IMR-90 (cell line): ENCODE measurements around the gene GABRB3. TPM values are rescaled to one million over a fixed set of nuclear protein-coding genes. Genes with fewer than 3 reads are reported as not detected.

Source experiments
- polyA plus RNA-seq, 3 experiments: library from polyadenylated mRNA; depleted of rRNA; stranded (reverse); fragments of >200 nt; gene quantifications; 2 replicates each; pipeline ENCODE4 v1.2.3, GENCODE V29; 2012; ENCODE audit warnings: low replicate concordance in 1 of 3
- total RNA-seq: library from RNA; depleted of rRNA; stranded (reverse); fragments of >200 nt; gene quantifications from 2 replicates; pipeline ENCODE4 v1.2.3, GENCODE V29; 2012; rRNA removed

GABRB3 gene
- total and polyA plus RNA-seq, 2 of the 4 experiments (the other 2 are of a cell fraction) = 0.36 to 0.54 TPM

Other genes starting within 250 kb of the GABRB3 start
- 7.3 and 8.3 TPM in 2 replicates for gene GABRA5, start 94.0 kb upstream of the GABRB3 start, total RNA-seq
- gene GABRA5, start 94.0 kb upstream of the GABRB3 start, polyA plus RNA-seq (2012; rRNA removed) = 4.0 and 4.3 TPM in 2 replicates
- not detected in 2 replicates for gene GABRG3, start 198.1 kb upstream of the GABRB3 start, total RNA-seq
- not detected in 2 replicates for gene GABRG3, start 198.1 kb upstream of the GABRB3 start, polyA plus RNA-seq (2012; rRNA removed)